GM19099 (cell line): ENCODE measurements around the gene MACF1.

Experiments
- POLR2A ChIP-seq: IDR thresholded peaks from 3 replicates; pipeline ENCODE4 v1.6.1; 2011; ENCODE audit warnings: low read depth; ENCODE audit not compliant: insufficient read length; ENCODE audit errors: extremely low read depth

MACF1 gene

GRCh38 chr1:39391691-39392679, 187.5 kb downstream of the MACF1 start:
- TF ChIP-seq POLR2A: no peak

- TF ChIP-seq POLR2A: no peak
Measured at GRCh38 chr1:39392851-39393573, 188.5 kb downstream of the MACF1 start.

- no peak for TF ChIP-seq POLR2A
Measured at GRCh38 chr1:39393645-39394044, 189.2 kb downstream of the MACF1 start.

GRCh38 chr1:39394059-39394458, 189.6 kb downstream of the MACF1 start:
- no peak for TF ChIP-seq POLR2A

- no peak for TF ChIP-seq POLR2A
Measured at GRCh38 chr1:39394598-39394997, 190.1 kb downstream of the MACF1 start.

GRCh38 chr1:39395357-39395831, 190.9 kb downstream of the MACF1 start:
- TF ChIP-seq POLR2A: no peak

GRCh38 chr1:39396671-39397070, 192.2 kb downstream of the MACF1 start:
- TF ChIP-seq POLR2A: no peak

GRCh38 chr1:39397487-39397886, 193.0 kb downstream of the MACF1 start:
- no peak for TF ChIP-seq POLR2A

GRCh38 chr1:39398278-39399021, 194.0 kb downstream of the MACF1 start:
- TF ChIP-seq POLR2A: no peak

GRCh38 chr1:39401106-39401505, 196.6 kb downstream of the MACF1 start:
- no peak for TF ChIP-seq POLR2A

- TF ChIP-seq POLR2A: no peak
Measured at GRCh38 chr1:39404876-39405275, 200.4 kb downstream of the MACF1 start.

- no peak for TF ChIP-seq POLR2A
Measured at GRCh38 chr1:39405358-39405757, 200.9 kb downstream of the MACF1 start.

- TF ChIP-seq POLR2A: no peak
Measured at GRCh38 chr1:39406533-39407450, 202.3 kb downstream of the MACF1 start.

- no peak for TF ChIP-seq POLR2A
Measured at GRCh38 chr1:39407510-39407895, 203.0 kb downstream of the MACF1 start.
